HG03139 (cell line): ENCODE data around the gene FBXO41.

Experiments
- ATAC-seq: cut with Tn5 transposase; IDR thresholded peaks from one replicate; pipeline ENCODE4 v1.9.1; 2021; ENCODE audit not compliant: unreplicated experiment

FBXO41 gene

GRCh38 chr2:73262108-73262651 lies 22.1 kb downstream of the FBXO41 start:
- no peak for ATAC-seq

GRCh38 chr2:73260338-73260984 lies 23.8 kb downstream of the FBXO41 start:
- ATAC-seq, result no peak

GRCh38 chr2:73259704-73260337 lies 24.5 kb downstream of the FBXO41 start:
- no peak for ATAC-seq

- ATAC-seq, result no peak
Observed at GRCh38 chr2:73259276-73259675, 25.0 kb downstream of the FBXO41 start.

GRCh38 chr2:73258913-73259215 lies 25.4 kb downstream of the FBXO41 start:
- ATAC-seq, result no peak

GRCh38 chr2:73258186-73258912 lies 25.9 kb downstream of the FBXO41 start:
- no peak for ATAC-seq

- no peak for ATAC-seq
Observed at GRCh38 chr2:73257425-73258125, 26.7 kb downstream of the FBXO41 start.

GRCh38 chr2:73257021-73257420 lies 27.3 kb downstream of the FBXO41 start:
- no peak for ATAC-seq

- no peak for ATAC-seq
Observed at GRCh38 chr2:73256618-73256922, 27.7 kb downstream of the FBXO41 start.

- no peak for ATAC-seq
Observed at GRCh38 chr2:73255907-73256617, 28.2 kb downstream of the FBXO41 start.

GRCh38 chr2:73255007-73255644 lies 29.2 kb downstream of the FBXO41 start:
- no peak for ATAC-seq

GRCh38 chr2:73254343-73255006 lies 29.8 kb downstream of the FBXO41 start:
- no peak for ATAC-seq

- ATAC-seq, result no peak
Observed at GRCh38 chr2:73253901-73254300, 30.4 kb downstream of the FBXO41 start.

GRCh38 chr2:73253400-73253799 lies 30.9 kb downstream of the FBXO41 start:
- ATAC-seq, result no peak

GRCh38 chr2:73252238-73253027 lies 31.8 kb downstream of the FBXO41 start:
- ATAC-seq, result no peak

- ATAC-seq, result no peak
Observed at GRCh38 chr2:73250872-73251846, 33.1 kb downstream of the FBXO41 start.

- no peak for ATAC-seq
Observed at GRCh38 chr2:73249636-73250035, 34.6 kb downstream of the FBXO41 start.

GRCh38 chr2:73246850-73247249 lies 37.4 kb downstream of the FBXO41 start:
- ATAC-seq, result no peak
